Stimulated activated CD8-positive, alpha-beta memory T cell treated with anti-CD3 and anti-CD28 coated beads, Interleukin-7, amount 100 ng/mL, for 4 hours (primary cell): ENCODE data around the gene CCER1.

ENCODE experiments used
- DNase-seq, 2 donors: peaks; one replicate each; pipeline ENCODE4 v3.0.0-alpha.2; 2020; ENCODE audit warnings: low read depth in 2 of 2

The CCER1 gene

GRCh38 chr12:90921536-90921935, 33.4 kb downstream of the CCER1 start:
- DNase-seq = no peak

- no peak for DNase-seq
Observed at GRCh38 chr12:90920222-90920621, 34.8 kb downstream of the CCER1 start.

- DNase-seq = no peak
Observed at GRCh38 chr12:90917431-90917830, 37.5 kb downstream of the CCER1 start.

GRCh38 chr12:90916516-90916915, 38.5 kb downstream of the CCER1 start:
- no peak for DNase-seq

GRCh38 chr12:90915353-90915752, 39.6 kb downstream of the CCER1 start:
- DNase-seq = no peak

- no peak for DNase-seq
Observed at GRCh38 chr12:90910958-90911357, 44.0 kb downstream of the CCER1 start.

GRCh38 chr12:90909069-90909770, 45.8 kb downstream of the CCER1 start:
- DNase-seq = no peak

- no peak for DNase-seq
Observed at GRCh38 chr12:90908465-90908864, 46.5 kb downstream of the CCER1 start.

GRCh38 chr12:90905691-90906370, 49.1 kb downstream of the CCER1 start:
- no peak for DNase-seq

GRCh38 chr12:90902596-90902995, 52.4 kb downstream of the CCER1 start:
- no peak for DNase-seq
